22Rv1 (cell line): Measurements from ENCODE around the gene CALHM4.

Source experiments
- CTCF ChIP-seq: fragments of 450-650 bp; IDR thresholded peaks from 2 replicates; pipeline ENCODE4 v1.5.1; 2017; ENCODE audit warnings: mild to moderate bottlenecking
- ZFX ChIP-seq: fragments of 450-650 bp; IDR thresholded peaks from 2 replicates; pipeline ENCODE4 v1.6.1; 2017; ENCODE audit warnings: antibody characterized with exemption, borderline replicate concordance

- TF ChIP-seq CTCF, result no peak
- TF ChIP-seq ZFX, result no peak
These were observed 23.9 kb downstream of the CALHM4 start for GRCh38 chr6:116577486-116577885.
